SJSA1 (cell line): ENCODE measurements around the gene DCP1A. TPM values are rescaled to one million over a fixed set of nuclear protein-coding genes. Genes with fewer than 3 reads are reported as not detected.
"Not testable (repeated sequence)": the region's sequence is repeated elsewhere in the genome, so short reads cannot be mapped to it uniquely, and the experiment has no call there.

ENCODE experiments used
- DNase-seq, 2 experiments: peaks; one replicate each; pipeline ENCODE4 v3.0.0-alpha.2; 2015 to 2020; ENCODE audit warnings: low spot score in 2 of 2, low read depth in 1 of 2
- H3K27ac ChIP-seq: fragments of 250-450 bp; sonication (Bioruptor Pico); 2 replicates; pipeline ENCODE4 v1.5.1; 2020; ENCODE audit warnings: mild to moderate bottlenecking, moderate library complexity
- H3K27me3 ChIP-seq: fragments of 250-450 bp; sonication (Bioruptor Pico); replicated peaks from 2 replicates; pipeline ENCODE4 v1.5.1; 2020; ENCODE audit warnings: mild to moderate bottlenecking, moderate library complexity
- H3K36me3 ChIP-seq: fragments of 250-450 bp; sonication (Bioruptor Pico); 2 replicates; pipeline ENCODE4 v1.5.1; 2020; ENCODE audit warnings: mild to moderate bottlenecking
- H3K4me1 ChIP-seq: fragments of 250-450 bp; sonication (Bioruptor Pico); replicated peaks from 2 replicates; pipeline ENCODE4 v1.6.1; 2021; ENCODE audit warnings: mild to moderate bottlenecking
- H3K4me3 ChIP-seq: fragments of 250-450 bp; sonication (Bioruptor Pico); 2 replicates; pipeline ENCODE4 v1.5.1; 2020; ENCODE audit warnings: mild to moderate bottlenecking
- H3K9me3 ChIP-seq: fragments of 250-450 bp; sonication (Bioruptor Pico); replicated peaks from 2 replicates; pipeline ENCODE4 v1.5.1; 2020; ENCODE audit warnings: mild to moderate bottlenecking
- total RNA-seq: library from RNA; depleted of rRNA; stranded (reverse); fragments of >200 nt; shearing (Covaris generic); gene quantifications from 2 replicates; pipeline ENCODE4 v1.2.3, GENCODE V29; 2014

The DCP1A gene
- total RNA-seq, 1 experiment from 2014 or later = 15.2 TPM

GRCh38 chr3:53350652-53351051 lies 3.3 kb upstream of the DCP1A start:
- Histone ChIP-seq H3K4me1 (peaks cover 14% of the 10 kb centered on the region), H3K27me3 (no peaks in the 10 kb centered on the region), H3K36me3 (0 out of 2 replicates have a peak, but pooled peaks cover 2% of the 10 kb centered on the region), H3K9me3 (no peaks in the 10 kb centered on the region), H3K4me3 (no peak overlapping the region), H3K27ac (no peak overlapping the region)
- DNase-seq = peak in 1 of 2 experiments; percentile 9

- Histone ChIP-seq H3K27ac (peak overlapping the region; percentile 79; the same call in 1 of the 2 replicates), H3K4me3 (peak overlapping the region; percentile 68)
- H3K9me3 ChIP-seq, DNase-seq, H3K4me1 ChIP-seq, H3K36me3 ChIP-seq, H3K27me3 ChIP-seq: not testable (repeated sequence)
Measured at GRCh38 chr3:53348118-53348517, 775 bp upstream of the DCP1A start.

- H3K27me3 ChIP-seq = no peaks in the 10 kb centered on the region
- no peak for DNase-seq
- H3K4me1 ChIP-seq = peaks cover 7% of the 10 kb centered on the region
- H3K27ac ChIP-seq = peak overlapping the region; percentile 79
- peak overlapping the region; percentile 68 for H3K4me3 ChIP-seq
- H3K36me3 ChIP-seq = peaks cover 16% of the 10 kb centered on the region
- H3K9me3 ChIP-seq = no peaks in the 10 kb centered on the region
Measured at GRCh38 chr3:53346922-53347260, 452 bp downstream of the DCP1A start.

GRCh38 chr3:53346514-53346913 lies 829 bp downstream of the DCP1A start:
- Histone ChIP-seq H3K27me3 (no peaks in the 10 kb centered on the region), H3K9me3 (no peaks in the 10 kb centered on the region), H3K36me3 (peaks cover 20% of the 10 kb centered on the region), H3K4me3 (peak overlapping the region; percentile 68), H3K4me1 (peaks cover 7% of the 10 kb centered on the region), H3K27ac (peak overlapping the region; percentile 79)
- peak in 1 of 2 experiments; percentile 16 for DNase-seq

- no peak for DNase-seq
- Histone ChIP-seq H3K27me3 (no peaks in the 10 kb centered on the region), H3K36me3 (peaks cover 48% of the 10 kb centered on the region), H3K9me3 (no peaks in the 10 kb centered on the region), H3K4me3 (no peak overlapping the region), H3K27ac (no peak overlapping the region), H3K4me1 (peaks cover 4% of the 10 kb centered on the region; the same call in 1 of the 2 replicates)
Measured at GRCh38 chr3:53342353-53342752, 5.0 kb downstream of the DCP1A start.

GRCh38 chr3:53337167-53337940 lies 10.0 kb downstream of the DCP1A start:
- H3K4me3 ChIP-seq = no peak overlapping the region
- peaks cover 58% of the 10 kb centered on the region for H3K36me3 ChIP-seq
- H3K9me3 ChIP-seq = no peaks in the 10 kb centered on the region
- no peak overlapping the region for H3K27ac ChIP-seq
- H3K27me3 ChIP-seq = no peaks in the 10 kb centered on the region
- no peaks in the 10 kb centered on the region for H3K4me1 ChIP-seq
- no peak for DNase-seq

- Histone ChIP-seq H3K27me3 (no peaks in the 10 kb centered on the region), H3K36me3 (peaks cover 51% of the 10 kb centered on the region), H3K4me3 (no peak overlapping the region), H3K9me3 (no peaks in the 10 kb centered on the region), H3K27ac (no peak overlapping the region), H3K4me1 (no peaks in the 10 kb centered on the region)
- no peak for DNase-seq
Measured at GRCh38 chr3:53334742-53335141, 12.6 kb downstream of the DCP1A start.

GRCh38 chr3:53331871-53332270 lies 15.5 kb downstream of the DCP1A start:
- no peak overlapping the region for H3K27ac ChIP-seq
- no peak for DNase-seq
- no peaks in the 10 kb centered on the region for H3K9me3 ChIP-seq
- peaks cover 6% of the 10 kb centered on the region; the same call in 1 of the 2 replicates for H3K4me1 ChIP-seq
- no peaks in the 10 kb centered on the region for H3K27me3 ChIP-seq
- no peak overlapping the region for H3K4me3 ChIP-seq
- H3K36me3 ChIP-seq = peaks cover 38% of the 10 kb centered on the region

GRCh38 chr3:53329897-53330296 lies 17.4 kb downstream of the DCP1A start:
- Histone ChIP-seq H3K4me3 (no peak overlapping the region), H3K27ac (no peak overlapping the region), H3K4me1 (peaks cover 6% of the 10 kb centered on the region; the same call in 1 of the 2 replicates), H3K27me3 (no peaks in the 10 kb centered on the region), H3K36me3 (peaks cover 37% of the 10 kb centered on the region), H3K9me3 (no peaks in the 10 kb centered on the region)
- no peak for DNase-seq

GRCh38 chr3:53328746-53329145 lies 18.6 kb downstream of the DCP1A start:
- peaks cover 6% of the 10 kb centered on the region; the same call in 1 of the 2 replicates for H3K4me1 ChIP-seq
- H3K36me3 ChIP-seq = peaks cover 31% of the 10 kb centered on the region
- no peak overlapping the region for H3K4me3 ChIP-seq
- DNase-seq = no peak
- no peaks in the 10 kb centered on the region for H3K27me3 ChIP-seq
- H3K27ac ChIP-seq = no peak overlapping the region
- H3K9me3 ChIP-seq = no peaks in the 10 kb centered on the region

- DNase-seq, H3K4me3 ChIP-seq, H3K27me3 ChIP-seq, H3K4me1 ChIP-seq, H3K27ac ChIP-seq, H3K9me3 ChIP-seq: not testable (repeated sequence)
- peaks cover 28% of the 10 kb centered on the region for H3K36me3 ChIP-seq
Measured at GRCh38 chr3:53327986-53328385, 19.4 kb downstream of the DCP1A start.

- H3K9me3 ChIP-seq = no peaks in the 10 kb centered on the region
- H3K27ac ChIP-seq = no peak overlapping the region
- H3K4me3 ChIP-seq = no peak overlapping the region
- no peaks in the 10 kb centered on the region for H3K27me3 ChIP-seq
- H3K4me1 ChIP-seq = peaks cover 6% of the 10 kb centered on the region; the same call in 1 of the 2 replicates
- DNase-seq = no peak
- peaks cover 13% of the 10 kb centered on the region; the same call in 1 of the 2 replicates for H3K36me3 ChIP-seq
Measured at GRCh38 chr3:53324105-53324504, 23.2 kb downstream of the DCP1A start.

- DNase-seq = no peak
- no peak overlapping the region for H3K4me3 ChIP-seq
- H3K27ac ChIP-seq = no peak overlapping the region
- H3K27me3 ChIP-seq = no peaks in the 10 kb centered on the region
- no peaks in the 10 kb centered on the region for H3K9me3 ChIP-seq
- H3K4me1 ChIP-seq = no peaks in the 10 kb centered on the region
- peaks cover 18% of the 10 kb centered on the region for H3K36me3 ChIP-seq
Measured at GRCh38 chr3:53320697-53321096, 26.6 kb downstream of the DCP1A start.

GRCh38 chr3:53318522-53318921 lies 28.8 kb downstream of the DCP1A start:
- no peak overlapping the region for H3K27ac ChIP-seq
- no peak for DNase-seq
- no peaks in the 10 kb centered on the region for H3K4me1 ChIP-seq
- H3K9me3 ChIP-seq = no peaks in the 10 kb centered on the region
- H3K36me3 ChIP-seq = peaks cover 18% of the 10 kb centered on the region
- H3K4me3 ChIP-seq = no peak overlapping the region
- H3K27me3 ChIP-seq = no peaks in the 10 kb centered on the region
